ENCODE measurements around the gene PAGR1.

The PAGR1 gene

DNA sequence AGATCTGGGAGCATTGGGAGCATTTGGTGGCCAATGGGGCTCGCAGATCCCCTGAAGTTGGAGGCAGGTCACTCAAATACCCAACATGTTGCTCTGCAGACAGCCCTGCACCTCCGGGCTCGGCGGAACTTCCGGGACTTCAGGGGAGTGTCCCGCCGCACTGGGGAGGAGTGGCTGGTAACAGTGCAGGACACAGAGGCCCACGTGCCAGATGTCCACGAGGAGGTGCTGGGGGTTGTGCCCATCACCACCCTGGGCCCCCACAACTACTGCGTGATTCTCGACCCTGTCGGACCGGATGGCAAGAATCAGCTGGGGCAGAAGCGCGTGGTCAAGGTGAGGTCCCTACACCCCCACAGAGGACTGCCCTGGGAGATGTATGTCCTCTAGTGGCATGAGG is 20.7 kb downstream of the PAGR1 start:
- no peak for DNase-seq (ENCODE audit: low read depth, low spot score)
- no peaks in the 10 kb centered on the region for H3K27me3 ChIP-seq (ENCODE audit: insufficient read depth, insufficient read length)
- H3K9me3 ChIP-seq (ENCODE audit: insufficient read depth, low read length): no peaks in the 10 kb centered on the region
- no peak overlapping the region for H3K4me3 ChIP-seq (ENCODE audit: insufficient read length, low read depth)
- H3K9ac ChIP-seq (ENCODE audit: insufficient read length, low read depth): no peak overlapping the region
- H3K4me1 ChIP-seq (ENCODE audit: insufficient read depth, insufficient read length): peaks cover 2% of the 10 kb centered on the region
- TF ChIP-seq SUZ12 (IDR thresholded peaks at IDR 0.05; ENCODE audit: extremely low read depth, insufficient read depth, insufficient read length) (no peak), YY1 (IDR thresholded peaks at IDR 0.05; ENCODE audit: insufficient read depth, insufficient read length) (no peak), ZNF274 (IDR thresholded peaks at IDR 0.05; ENCODE audit: low read depth, low read length) (no peak)
- peaks cover 23% of the 10 kb centered on the region for H3K36me3 ChIP-seq (ENCODE audit: insufficient read depth, insufficient read length, low read length)

DNA sequence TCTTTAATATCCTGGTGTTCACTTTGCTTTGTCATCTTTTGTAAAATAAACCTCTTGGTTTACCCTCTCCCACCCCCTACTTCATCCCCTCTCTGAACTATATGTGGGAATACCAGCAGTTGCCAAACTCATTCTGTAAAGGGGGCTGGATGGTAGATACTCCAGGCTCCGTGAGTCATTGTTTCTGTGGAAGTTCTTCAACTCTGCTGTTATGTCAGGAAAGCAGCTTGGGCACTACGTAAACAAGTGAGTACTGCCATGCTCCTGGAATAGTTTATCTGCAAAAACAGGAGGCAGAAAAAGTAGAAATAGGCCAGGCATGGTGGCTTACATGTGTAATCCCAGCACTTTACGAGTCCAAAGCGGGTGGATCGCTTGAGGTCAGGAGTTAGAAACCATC is 21.9 kb downstream of the PAGR1 start:
- peaks cover 2% of the 10 kb centered on the region for H3K4me1 ChIP-seq (ENCODE audit: insufficient read depth, insufficient read length)
- H3K27me3 ChIP-seq (ENCODE audit: insufficient read depth, insufficient read length): no peaks in the 10 kb centered on the region
- no peak overlapping the region for H3K9ac ChIP-seq (ENCODE audit: insufficient read length, low read depth)
- H3K4me3 ChIP-seq (ENCODE audit: insufficient read length, low read depth): no peak overlapping the region
- H3K36me3 ChIP-seq (ENCODE audit: insufficient read depth, insufficient read length, low read length): peaks cover 26% of the 10 kb centered on the region
- no peak for DNase-seq (ENCODE audit: low read depth, low spot score)
- TF ChIP-seq SUZ12 (IDR thresholded peaks at IDR 0.05; ENCODE audit: extremely low read depth, insufficient read depth, insufficient read length): no peak
- no peak for TF ChIP-seq YY1 (IDR thresholded peaks at IDR 0.05; ENCODE audit: insufficient read depth, insufficient read length)
- no peak for TF ChIP-seq ZNF274 (IDR thresholded peaks at IDR 0.05; ENCODE audit: low read depth, low read length)
- no peaks in the 10 kb centered on the region for H3K9me3 ChIP-seq (ENCODE audit: insufficient read depth, low read length)

- no peaks in the 10 kb centered on the region for H3K27me3 ChIP-seq (ENCODE audit: insufficient read depth, insufficient read length)
- H3K4me1 ChIP-seq (ENCODE audit: insufficient read depth, insufficient read length): peaks cover 2% of the 10 kb centered on the region
- no peak for TF ChIP-seq SUZ12 (IDR thresholded peaks at IDR 0.05; ENCODE audit: extremely low read depth, insufficient read depth, insufficient read length)
- TF ChIP-seq YY1 (IDR thresholded peaks at IDR 0.05; ENCODE audit: insufficient read depth, insufficient read length): no peak
- TF ChIP-seq ZNF274 (IDR thresholded peaks at IDR 0.05; ENCODE audit: low read depth, low read length): no peak
- no peak overlapping the region for H3K4me3 ChIP-seq (ENCODE audit: insufficient read length, low read depth)
- DNase-seq (ENCODE audit: low read depth, low spot score): no peak
- H3K9ac ChIP-seq (ENCODE audit: insufficient read length, low read depth): peak overlapping the region; percentile 45
- no peaks in the 10 kb centered on the region for H3K9me3 ChIP-seq (ENCODE audit: insufficient read depth, low read length)
- H3K36me3 ChIP-seq (ENCODE audit: insufficient read depth, insufficient read length, low read length): peaks cover 17% of the 10 kb centered on the region
Measured at GRCh38 chr16:29839822-29840221, 23.9 kb downstream of the PAGR1 start.

GRCh38 chr16:29840240-29840639 is 24.3 kb downstream of the PAGR1 start:
- H3K36me3 ChIP-seq (ENCODE audit: insufficient read depth, insufficient read length, low read length): peaks cover 17% of the 10 kb centered on the region
- no peak for TF ChIP-seq SUZ12 (IDR thresholded peaks at IDR 0.05; ENCODE audit: extremely low read depth, insufficient read depth, insufficient read length)
- no peak for TF ChIP-seq ZNF274 (IDR thresholded peaks at IDR 0.05; ENCODE audit: low read depth, low read length)
- no peak for TF ChIP-seq YY1 (IDR thresholded peaks at IDR 0.05; ENCODE audit: insufficient read depth, insufficient read length)
- DNase-seq (ENCODE audit: low read depth, low spot score): no peak

DNA sequence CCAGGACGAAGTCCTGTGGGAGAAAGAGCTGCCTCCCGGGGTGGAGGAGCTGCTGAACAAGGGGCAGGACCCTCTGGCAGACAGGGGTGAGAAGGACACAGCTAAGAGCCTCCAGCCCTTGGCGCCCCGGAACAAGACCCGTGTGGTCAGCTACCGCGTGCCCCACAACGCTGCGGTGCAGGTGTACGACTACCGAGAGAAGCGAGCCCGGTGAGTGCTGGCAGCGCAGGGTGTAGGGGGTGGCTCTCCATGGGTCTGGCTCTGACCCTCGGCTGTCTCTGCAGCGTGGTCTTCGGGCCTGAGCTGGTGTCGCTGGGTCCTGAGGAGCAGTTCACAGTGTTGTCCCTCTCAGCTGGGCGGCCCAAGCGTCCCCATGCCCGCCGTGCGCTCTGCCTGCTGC is 25.7 kb downstream of the PAGR1 start:
- Histone ChIP-seq H3K9ac (ENCODE audit: insufficient read length, low read depth) (no peak overlapping the region), H3K4me1 (ENCODE audit: insufficient read depth, insufficient read length) (no peaks in the 10 kb centered on the region), H3K36me3 (ENCODE audit: insufficient read depth, insufficient read length, low read length) (peaks cover 16% of the 10 kb centered on the region), H3K27me3 (ENCODE audit: insufficient read depth, insufficient read length) (no peaks in the 10 kb centered on the region), H3K4me3 (ENCODE audit: insufficient read length, low read depth) (no peak overlapping the region), H3K9me3 (ENCODE audit: insufficient read depth, low read length) (no peaks in the 10 kb centered on the region)
- TF ChIP-seq SUZ12 (IDR thresholded peaks at IDR 0.05; ENCODE audit: extremely low read depth, insufficient read depth, insufficient read length): no peak
- TF ChIP-seq YY1 (IDR thresholded peaks at IDR 0.05; ENCODE audit: insufficient read depth, insufficient read length): no peak
- no peak for TF ChIP-seq ZNF274 (IDR thresholded peaks at IDR 0.05; ENCODE audit: low read depth, low read length)
- no peak for DNase-seq (ENCODE audit: low read depth, low spot score)

More at GRCh38 chr16:29840240-29840639, 24.3 kb downstream of the PAGR1 start:
- Histone ChIP-seq H3K9ac (ENCODE audit: insufficient read length, low read depth) (peak overlapping the region; percentile 45), H3K4me3 (ENCODE audit: insufficient read length, low read depth) (no peak overlapping the region), H3K27me3 (ENCODE audit: insufficient read depth, insufficient read length) (no peaks in the 10 kb centered on the region), H3K4me1 (ENCODE audit: insufficient read depth, insufficient read length) (peaks cover 2% of the 10 kb centered on the region), H3K9me3 (ENCODE audit: insufficient read depth, low read length) (no peaks in the 10 kb centered on the region)

DNA sequence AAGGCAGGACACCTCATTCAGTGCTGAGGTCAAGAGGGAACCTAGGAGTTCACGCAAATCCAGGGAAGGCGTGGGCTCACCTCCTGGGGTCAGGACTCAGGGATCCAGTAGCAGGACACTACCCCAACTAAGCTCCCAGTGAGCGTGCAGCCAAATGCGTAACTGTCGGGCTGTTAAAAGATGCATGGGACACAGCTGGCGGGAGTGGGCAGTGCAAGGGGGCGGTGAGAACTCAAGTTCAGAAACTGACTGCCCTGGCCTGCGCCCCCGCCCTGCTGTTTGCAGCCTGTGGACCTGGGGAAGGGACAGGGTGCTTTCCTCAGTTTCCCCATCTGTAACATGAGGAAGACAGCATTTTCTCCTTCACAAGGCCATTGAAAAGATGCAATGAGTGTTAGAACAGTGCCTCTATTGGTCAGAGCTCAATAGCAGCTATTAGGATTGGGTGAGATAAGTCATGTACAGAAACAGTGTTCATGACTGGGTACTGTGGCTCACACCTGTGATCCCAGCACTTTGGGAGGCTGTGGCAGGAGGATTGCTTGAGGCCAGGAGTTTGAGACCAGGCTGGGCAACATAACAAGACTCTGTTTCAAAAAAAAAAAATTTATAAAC is 26.9 kb downstream of the PAGR1 start:
- Histone ChIP-seq H3K36me3 (ENCODE audit: insufficient read depth, insufficient read length, low read length) (peaks cover 20% of the 10 kb centered on the region), H3K4me1 (ENCODE audit: insufficient read depth, insufficient read length) (no peaks in the 10 kb centered on the region), H3K9ac (ENCODE audit: insufficient read length, low read depth) (no peak overlapping the region), H3K9me3 (ENCODE audit: insufficient read depth, low read length) (no peaks in the 10 kb centered on the region), H3K27me3 (ENCODE audit: insufficient read depth, insufficient read length) (no peaks in the 10 kb centered on the region), H3K4me3 (ENCODE audit: insufficient read length, low read depth) (no peak overlapping the region)
- no peak for DNase-seq (ENCODE audit: low read depth, low spot score)
- TF ChIP-seq SUZ12 (IDR thresholded peaks at IDR 0.05; ENCODE audit: extremely low read depth, insufficient read depth, insufficient read length): no peak
- no peak for TF ChIP-seq ZNF274 (IDR thresholded peaks at IDR 0.05; ENCODE audit: low read depth, low read length)
- TF ChIP-seq YY1 (IDR thresholded peaks at IDR 0.05; ENCODE audit: insufficient read depth, insufficient read length): no peak

GRCh38 chr16:29843931-29844330 is 28.0 kb downstream of the PAGR1 start:
- no peak for TF ChIP-seq ZNF274 (IDR thresholded peaks at IDR 0.05; ENCODE audit: low read depth, low read length)
- TF ChIP-seq YY1 (IDR thresholded peaks at IDR 0.05; ENCODE audit: insufficient read depth, insufficient read length): no peak
- no peak for TF ChIP-seq SUZ12 (IDR thresholded peaks at IDR 0.05; ENCODE audit: extremely low read depth, insufficient read depth, insufficient read length)
- no peak overlapping the region for H3K4me3 ChIP-seq (ENCODE audit: insufficient read length, low read depth)
- H3K4me1 ChIP-seq (ENCODE audit: insufficient read depth, insufficient read length): peaks cover 6% of the 10 kb centered on the region
- no peak overlapping the region for H3K9ac ChIP-seq (ENCODE audit: insufficient read length, low read depth)
- DNase-seq (ENCODE audit: low read depth, low spot score): no peak
- no peaks in the 10 kb centered on the region for H3K9me3 ChIP-seq (ENCODE audit: insufficient read depth, low read length)
- H3K27me3 ChIP-seq (ENCODE audit: insufficient read depth, insufficient read length): no peaks in the 10 kb centered on the region
- peaks cover 24% of the 10 kb centered on the region for H3K36me3 ChIP-seq (ENCODE audit: insufficient read depth, insufficient read length, low read length)

Measured in NT2/D1 (cell line).